Activated T-helper 1 cell treated with Interleukin-2 at 50 U/mL for 16 hours (primary cell): ENCODE results near the gene PKMYT1.

Experiments
- DNase-seq: peaks from one replicate; pipeline ENCODE4 v3.0.0-alpha.2; 2020; ENCODE audit warnings: low read depth

PKMYT1 gene

DNA sequence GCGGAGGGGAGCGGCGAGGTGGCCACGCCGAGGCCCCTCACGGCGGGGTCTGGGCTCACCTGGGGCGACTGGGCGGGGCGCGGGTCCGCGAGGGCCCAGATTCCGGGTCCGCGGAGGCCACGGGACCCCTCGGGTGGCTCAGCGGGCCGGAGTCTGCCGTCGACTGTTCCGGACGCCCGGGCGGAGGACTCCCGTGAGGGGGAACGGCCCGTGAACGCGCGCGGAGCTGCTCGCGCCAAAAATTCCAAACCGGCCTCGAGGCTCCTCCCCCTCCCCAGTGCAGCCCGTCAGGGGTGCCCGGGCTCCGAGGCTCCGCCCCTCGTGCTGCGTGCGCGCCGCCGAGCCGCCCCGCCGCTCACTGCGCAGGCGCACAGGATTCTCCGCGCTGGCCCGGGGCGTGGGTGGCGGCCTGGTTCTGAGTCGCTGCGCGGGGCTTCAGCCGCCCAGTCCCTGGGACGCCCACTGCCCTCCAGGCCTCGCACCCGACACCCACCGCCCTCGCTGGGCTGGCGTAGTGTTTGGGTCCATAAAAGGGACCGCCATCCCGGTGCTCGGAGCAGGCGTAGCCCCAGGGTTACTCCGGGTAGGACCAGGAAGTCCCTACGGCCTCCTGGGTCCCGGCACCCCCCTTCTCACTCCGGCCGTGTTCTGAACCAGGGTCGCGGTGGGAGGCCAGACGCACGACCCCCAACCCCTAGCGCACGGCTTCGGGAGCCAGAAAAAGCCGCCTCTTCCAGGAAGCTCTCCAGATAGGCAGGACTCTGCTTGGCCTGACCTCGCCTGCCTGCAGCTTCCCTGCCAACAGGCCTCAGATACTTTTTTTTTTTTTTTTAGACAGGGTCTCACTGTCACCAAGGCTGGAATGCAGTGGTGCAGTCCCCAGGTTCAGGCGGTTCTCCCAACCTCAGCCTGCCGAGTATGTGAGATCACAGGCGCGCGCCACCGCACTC is at the start of gene PKMYT1:
Gene PKMYT1 (minus strand): TSS at position 220 of the 950 bp plus-strand sequence. CDS start 789 bp downstream, outside the sequence.
- peak; percentile 95 for DNase-seq

DNA sequence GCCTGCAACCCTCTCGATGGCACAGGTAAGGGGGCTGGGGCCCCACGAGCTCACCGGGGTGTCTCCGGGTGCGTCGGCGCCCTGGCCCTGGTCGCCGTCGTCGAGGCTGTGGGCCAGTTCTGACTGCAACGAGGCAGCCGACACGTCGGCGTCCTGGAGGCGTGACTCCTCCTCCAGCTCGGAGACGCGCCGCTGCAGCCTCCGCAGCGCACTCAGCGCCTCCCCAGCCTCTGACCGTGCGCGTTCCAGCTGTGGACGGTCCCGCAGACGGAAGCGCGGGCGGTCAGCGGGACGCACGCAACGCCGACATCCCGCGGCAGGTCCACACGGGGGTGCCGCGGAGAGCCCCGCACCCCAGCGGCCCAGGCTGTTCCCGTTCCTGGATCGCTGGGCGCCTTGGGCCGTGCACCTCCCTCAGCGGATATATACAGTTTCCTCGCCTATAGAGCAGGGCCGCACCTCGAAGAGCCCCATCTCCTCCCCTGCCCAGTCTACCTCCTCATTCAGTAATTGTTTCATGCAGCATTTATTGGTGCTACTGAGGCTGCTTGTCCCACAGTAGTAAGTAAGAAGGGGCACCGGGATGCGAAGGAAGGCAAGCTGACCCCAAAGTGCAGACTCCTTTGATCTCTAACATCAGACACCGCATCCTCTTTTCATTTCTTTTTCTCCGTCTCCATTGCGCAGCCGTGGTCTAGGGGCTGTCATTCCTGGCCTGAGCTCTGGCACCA is 49.4 kb upstream of the PKMYT1 start:
- DNase-seq = no peak

DNA sequence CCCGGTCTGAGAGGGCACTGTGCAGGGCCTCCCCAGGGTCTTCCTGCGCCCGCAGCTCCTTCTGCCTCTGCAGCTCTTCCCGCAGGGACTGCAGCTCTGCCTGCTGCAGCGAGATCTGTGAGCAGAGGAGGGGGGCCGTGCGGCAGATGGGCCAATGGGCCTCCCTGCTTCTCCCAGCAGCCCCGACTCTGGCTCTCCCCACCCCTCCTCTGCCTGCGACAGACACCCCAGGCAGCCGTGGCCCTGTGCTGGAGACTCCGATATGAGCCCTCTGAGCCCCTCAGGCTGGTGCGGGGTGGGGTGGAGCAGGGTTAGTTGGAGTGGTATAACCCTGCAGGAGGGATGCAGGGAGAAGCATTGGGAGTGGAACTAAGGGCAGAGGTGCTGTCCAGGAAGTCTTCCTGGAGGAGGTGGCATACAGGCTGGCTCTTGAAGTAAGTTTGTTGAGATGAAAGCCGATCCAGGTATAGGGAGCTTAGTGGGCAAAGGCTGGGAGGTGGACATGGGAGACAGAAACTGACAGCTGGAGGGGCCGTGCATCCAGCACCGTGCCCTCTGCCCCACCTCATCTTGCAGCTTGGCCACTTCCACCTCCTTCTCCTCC is 48.6 kb upstream of the PKMYT1 start:
- DNase-seq = no peak

DNA sequence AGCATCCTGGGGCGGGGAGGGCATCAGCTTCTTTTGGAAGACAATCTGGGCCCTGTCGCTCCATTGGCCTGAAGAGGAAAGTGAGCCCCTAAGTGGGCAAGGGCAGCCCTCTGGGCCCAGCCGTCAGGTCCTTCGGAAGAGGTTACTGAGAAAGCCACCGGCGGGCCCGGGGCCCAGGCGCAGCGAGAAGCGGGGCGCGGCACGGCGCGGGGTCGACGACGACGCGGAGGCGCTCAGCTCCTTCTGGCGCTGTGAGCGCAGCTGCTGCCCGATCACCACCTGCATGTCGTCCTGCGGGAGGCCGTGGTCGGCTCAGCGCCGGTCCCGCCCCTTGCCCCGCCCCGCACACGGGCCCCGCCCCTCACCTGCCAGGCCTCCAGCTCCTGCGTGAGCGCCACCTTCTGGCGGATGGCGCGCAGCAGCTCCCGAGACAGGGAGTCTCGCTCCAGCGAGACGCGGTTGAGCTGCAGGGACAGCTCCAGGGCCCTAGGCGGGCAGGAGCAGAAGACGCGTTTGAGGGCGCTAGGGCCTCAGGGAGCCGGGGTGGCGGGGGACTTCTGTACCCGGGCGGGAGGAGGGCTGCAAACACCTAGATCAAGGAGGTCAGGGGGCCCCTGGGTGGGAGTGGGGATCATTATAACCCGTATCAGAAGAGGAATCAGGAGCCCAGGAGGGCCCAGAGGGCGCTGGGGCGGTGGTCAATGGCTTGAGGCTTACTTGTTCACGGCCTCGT is 47.9 kb upstream of the PKMYT1 start:
- DNase-seq = peak; percentile 84

DNA sequence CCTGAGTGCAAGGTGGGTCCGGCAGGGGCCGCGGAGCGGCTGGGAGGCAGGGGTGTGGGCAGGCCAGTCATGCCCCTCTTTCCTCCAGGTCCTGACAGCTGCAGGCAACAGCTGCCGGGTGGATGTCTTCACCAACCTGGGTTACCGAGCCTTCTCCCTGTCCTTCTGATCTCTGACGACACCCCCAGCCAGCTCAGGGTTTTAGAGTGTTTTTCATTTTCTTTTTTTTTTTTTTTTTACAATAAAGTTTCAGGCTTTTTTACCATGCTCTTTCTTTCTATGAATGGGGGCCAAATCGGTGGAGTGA is 47.2 kb upstream of the PKMYT1 start:
- DNase-seq = no peak

- DNase-seq = no peak
Observed at GRCh38 chr16:3026609-3027488, 46.6 kb upstream of the PKMYT1 start.

- DNase-seq = no peak
Observed at GRCh38 chr16:3026003-3026378, 45.7 kb upstream of the PKMYT1 start.

DNA sequence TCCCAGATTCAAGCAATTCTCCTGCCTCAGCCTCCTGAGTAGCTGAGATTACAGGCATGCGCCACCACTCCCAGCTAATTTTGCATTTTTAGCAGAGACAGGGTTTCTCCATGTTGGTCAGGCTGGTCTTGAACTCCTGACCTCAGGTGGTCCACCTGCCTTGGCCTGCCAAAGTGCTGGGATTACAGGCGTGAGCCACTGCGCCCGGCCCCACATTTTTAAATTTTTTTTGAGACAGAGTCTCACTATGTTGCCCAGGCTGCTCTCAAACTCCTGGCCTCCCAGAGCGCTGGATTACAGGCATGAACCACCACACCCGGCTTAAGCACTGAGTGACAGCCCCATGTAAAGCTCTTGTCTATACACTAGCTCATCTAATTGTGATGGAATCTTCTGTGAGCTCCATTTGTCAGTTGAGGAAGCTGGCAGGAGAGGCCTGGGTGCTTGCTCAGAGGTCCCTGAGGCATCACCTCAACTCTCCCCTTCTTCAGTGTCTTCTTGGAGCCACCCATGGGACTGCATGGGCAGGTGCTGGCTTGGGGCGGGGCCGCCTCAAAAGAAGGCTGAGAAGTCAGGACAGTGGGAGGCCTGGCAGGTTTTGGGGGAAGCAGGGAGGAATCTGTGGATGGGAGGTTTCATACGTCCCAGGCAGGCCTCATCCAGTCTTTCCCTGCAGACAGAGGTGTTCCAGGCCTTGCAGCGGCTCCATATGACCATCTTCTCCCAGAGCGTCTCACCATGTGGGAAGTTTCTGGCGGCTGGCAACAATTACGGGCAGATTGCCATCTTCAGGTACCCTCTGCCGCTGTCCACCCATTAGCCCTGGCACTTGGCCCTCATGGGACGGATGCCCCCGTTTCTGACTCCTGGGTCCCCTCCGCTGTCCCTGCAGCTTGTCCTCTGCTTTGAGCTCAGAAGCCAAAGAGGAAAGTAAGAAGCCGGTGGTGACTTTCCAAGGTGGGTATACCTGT is 45.1 kb upstream of the PKMYT1 start:
- no peak for DNase-seq

GRCh38 chr16:3023669-3024478 is 43.6 kb upstream of the PKMYT1 start, which contains the start of the genes HCFC1R1 and THOC6:
HCFC1R1 (minus strand) TSS chr16:3023942; CDS start chr16:3023941, 1 bp downstream.
THOC6 (plus strand) TSS chr16:3024035; CDS start chr16:3024327, 292 bp downstream.
- DNase-seq = peak; percentile 89

DNA sequence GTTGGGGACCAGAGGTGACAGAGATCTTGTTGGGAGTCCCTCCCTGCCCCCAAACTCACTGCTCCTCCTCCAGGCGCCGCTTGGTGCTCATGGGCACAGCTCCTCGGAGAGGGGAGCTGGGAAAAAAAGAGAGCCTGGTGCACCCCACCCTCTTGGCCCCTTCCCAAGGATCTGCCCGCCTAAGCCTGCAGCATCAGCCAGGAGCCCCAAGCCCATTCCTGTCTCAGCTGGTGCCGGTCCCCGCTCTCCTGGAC is 43.1 kb upstream of the PKMYT1 start:
- DNase-seq = no peak

DNA sequence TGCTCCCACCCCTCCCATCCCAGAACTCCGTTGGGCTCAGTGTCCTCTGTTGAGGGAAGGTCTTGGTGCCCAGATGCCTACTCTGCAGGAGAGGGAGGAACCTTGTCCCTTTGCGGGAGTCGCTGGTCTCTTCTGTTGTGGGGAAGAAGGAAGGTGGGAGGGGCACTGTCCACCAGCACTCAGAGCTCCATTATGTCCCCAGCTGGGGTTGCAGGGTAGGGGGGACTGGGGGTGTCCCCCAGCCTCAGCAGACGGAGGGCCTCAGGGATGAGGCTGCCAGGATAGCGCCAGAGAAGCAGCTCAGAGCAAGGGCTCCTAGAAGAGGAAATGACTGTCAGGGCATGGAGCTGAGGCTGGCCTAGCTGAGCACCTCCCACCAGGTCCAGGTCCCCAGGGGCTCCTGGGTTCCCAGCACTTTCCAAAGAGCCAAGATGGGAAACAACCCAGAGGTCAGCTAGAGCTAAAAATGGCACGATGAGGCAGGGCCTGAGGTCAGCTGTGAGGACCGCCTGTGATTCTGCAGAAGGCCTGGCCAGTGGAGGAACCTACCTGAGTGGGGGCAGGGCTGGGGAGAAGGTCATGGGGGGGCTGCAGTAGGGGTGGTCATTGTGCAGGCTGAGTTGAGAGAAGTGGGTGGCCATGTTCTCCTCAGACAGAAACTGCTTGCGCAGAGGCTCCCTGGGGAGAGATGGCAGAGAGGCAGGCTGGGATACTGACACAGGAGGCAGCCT is 42.6 kb upstream of the PKMYT1 start:
- DNase-seq = no peak

DNA sequence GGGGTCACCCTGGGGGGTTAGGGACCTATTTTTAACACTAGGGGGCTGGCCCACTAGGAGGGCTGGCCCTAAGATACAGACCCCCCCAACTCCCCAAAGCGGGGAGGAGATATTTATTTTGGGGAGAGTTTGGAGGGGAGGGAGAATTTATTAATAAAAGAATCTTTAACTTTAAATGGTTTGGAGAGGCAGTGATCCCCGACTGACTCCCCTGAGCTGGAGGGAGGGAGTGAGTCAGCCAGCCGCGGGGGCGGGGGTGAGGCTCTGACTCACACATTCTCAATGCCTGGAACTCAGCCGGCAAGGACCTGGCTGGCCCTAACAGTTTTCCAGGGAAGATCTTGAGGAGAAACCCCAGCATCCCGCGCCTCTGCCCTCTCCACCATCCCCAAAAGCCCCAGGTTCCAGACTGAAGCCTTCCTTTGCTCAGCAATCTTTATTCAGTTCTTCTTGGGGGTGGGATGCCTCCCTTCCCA is 42.0 kb upstream of the PKMYT1 start:
- peak; percentile 70 for DNase-seq

GRCh38 chr16:3021449-3022207 is 41.4 kb upstream of the PKMYT1 start:
- peak; percentile 61 for DNase-seq

DNA sequence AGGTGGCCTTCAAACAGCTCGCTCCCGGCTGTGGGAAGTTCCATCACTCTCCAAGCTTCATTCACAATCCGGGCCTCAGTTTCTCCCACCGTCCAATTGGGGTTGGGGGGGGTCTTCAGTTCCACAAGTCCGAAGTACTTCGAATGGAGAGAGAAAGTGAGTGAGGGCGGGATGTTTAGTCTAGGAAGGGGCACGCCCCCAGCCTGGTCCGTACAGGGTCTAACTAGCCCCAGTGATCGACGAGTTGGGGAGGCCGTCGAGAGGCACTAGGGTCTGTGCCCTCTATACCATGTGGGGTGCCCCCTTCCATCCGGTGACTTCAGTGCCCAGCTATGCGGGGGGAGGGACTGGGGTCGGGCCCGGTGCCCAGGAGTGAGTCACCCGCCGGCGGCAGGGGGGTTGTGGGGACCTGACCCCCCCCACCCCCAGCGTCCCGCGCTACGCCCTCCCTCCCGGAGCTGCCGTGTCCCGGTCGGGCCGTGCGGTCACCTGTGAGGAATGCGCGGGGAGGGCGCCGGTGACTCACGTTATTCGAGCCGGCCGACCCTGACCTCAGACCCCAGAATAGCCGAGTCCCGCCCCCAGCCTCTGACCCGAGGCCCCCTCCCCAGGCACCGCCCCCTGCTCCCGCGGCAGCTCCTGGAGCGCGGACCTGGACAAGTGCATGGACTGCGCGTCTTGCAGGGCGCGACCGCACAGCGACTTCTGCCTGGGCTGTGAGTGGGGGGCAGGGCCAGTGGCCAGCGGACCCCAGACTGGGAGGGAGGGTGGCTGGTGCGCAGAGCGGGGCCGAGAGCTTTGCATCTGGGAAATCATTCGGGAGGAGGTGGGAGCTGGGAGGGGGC is 40.6 kb upstream of the PKMYT1 start:
- DNase-seq = peak; percentile 71

DNA sequence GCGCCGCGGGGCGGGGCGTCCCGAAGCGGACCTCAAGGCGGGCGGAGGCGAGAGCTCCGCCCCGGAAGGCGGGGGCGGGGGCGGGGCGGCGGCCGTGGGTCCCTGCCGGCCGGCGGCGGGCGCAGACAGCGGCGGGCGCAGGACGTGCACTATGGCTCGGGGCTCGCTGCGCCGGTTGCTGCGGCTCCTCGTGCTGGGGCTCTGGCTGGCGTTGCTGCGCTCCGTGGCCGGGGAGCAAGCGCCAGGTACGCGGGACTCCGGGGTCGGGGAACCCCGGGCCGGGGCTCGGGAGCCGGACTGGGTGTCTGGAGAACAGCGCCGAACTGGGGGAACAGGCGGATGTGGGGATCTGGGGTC is 40.0 kb upstream of the PKMYT1 start, which contains the start of gene TNFRSF12A:
Gene TNFRSF12A (plus strand): TSS at position 122 of the 357 bp plus-strand sequence. CDS start 30 bp downstream, at position 152.
- peak; percentile 59 for DNase-seq

DNA sequence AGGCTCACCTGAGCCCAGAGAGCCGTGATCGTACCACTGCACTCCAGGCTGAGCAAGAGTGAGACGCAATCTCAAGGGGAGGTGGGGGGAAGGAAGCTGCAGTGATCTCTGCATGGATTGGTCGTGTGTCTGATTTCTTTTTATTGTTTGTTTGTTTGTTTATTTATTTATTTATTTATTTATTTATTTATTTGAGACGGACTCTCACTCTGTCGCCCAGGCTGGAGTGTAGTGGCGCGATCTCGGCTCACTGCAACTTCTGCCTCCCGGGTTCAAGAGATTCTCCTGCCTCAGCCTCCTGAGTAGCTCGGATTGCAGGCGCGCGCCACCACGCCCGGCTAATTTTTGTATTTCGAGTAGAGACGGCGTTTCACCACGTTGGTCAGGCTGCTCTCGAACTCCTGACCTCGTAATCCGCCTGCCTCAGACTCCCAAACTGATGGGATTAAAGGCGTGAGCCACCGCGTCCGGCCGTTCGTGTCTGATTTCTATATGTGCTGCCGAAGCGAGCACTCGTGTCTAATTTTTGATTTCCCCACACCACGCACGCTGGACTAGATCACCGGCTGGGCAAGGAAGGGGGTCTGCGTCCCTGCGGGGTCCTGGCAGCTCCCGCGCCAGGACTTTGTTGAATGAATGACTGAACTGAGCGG is 39.5 kb upstream of the PKMYT1 start:
- DNase-seq = no peak
